ENCODE measurements around the gene HMOX2.

- TF ChIP-seq GATA2 (IDR thresholded peaks at IDR 0.05; ENCODE audit: low read depth, low read length) (no peak), GATA3 (IDR thresholded peaks at IDR 0.05; ENCODE audit: low read depth, low read length) (no peak)
Observed at GRCh38 chr16:4510747-4511426, 34.7 kb downstream of the HMOX2 start.
